ENCODE data around the gene PIP4K2B. TPM values are rescaled to one million over a fixed set of nuclear protein-coding genes. Genes with fewer than 3 reads are reported as not detected.

Gene PIP4K2B
- total and polyA plus RNA-seq, 4 donors: 66.1 to 198 (median 137) TPM

- Histone ChIP-seq H3K4me1 (ENCODE audit: control insufficient read depth, insufficient read depth, low read length) (peaks cover 50% of the 10 kb centered on the region), H3K27ac (ENCODE audit: low read depth, low read length) (peak overlapping the region; percentile 86), H3K4me3 (ENCODE audit: low read depth, low read length) (no peak overlapping the region), H3K9me3 (ENCODE audit: control insufficient read depth, insufficient read depth, low read length) (no peaks in the 10 kb centered on the region), H3K27me3 (ENCODE audit: control insufficient read depth, insufficient read depth, low read length) (no peaks in the 10 kb centered on the region), H3K36me3 (ENCODE audit: control insufficient read depth, insufficient read depth, low read length) (peaks cover 54% of the 10 kb centered on the region)
- DNase-seq (ENCODE audit: low read depth in 4 of 6, low spot score in 6 of 6): peak in 1 of 6 donors; percentile 68
- WGBS (ENCODE audit: insufficient coverage): 59% methylated on average over 10 of the region's 10 CpGs
Observed at GRCh38 chr17:38725066-38725465, 74.3 kb downstream of the PIP4K2B start.

- WGBS (ENCODE audit: insufficient coverage): 20% methylated on average over 12 of the region's 16 CpGs
- Histone ChIP-seq H3K36me3 (ENCODE audit: control insufficient read depth, insufficient read depth, low read length) (peaks cover 60% of the 10 kb centered on the region), H3K9me3 (ENCODE audit: control insufficient read depth, insufficient read depth, low read length) (no peaks in the 10 kb centered on the region), H3K27ac (ENCODE audit: low read depth, low read length) (peak overlapping the region; percentile 86), H3K4me3 (ENCODE audit: low read depth, low read length) (no peak overlapping the region), H3K4me1 (ENCODE audit: control insufficient read depth, insufficient read depth, low read length) (peaks cover 52% of the 10 kb centered on the region), H3K27me3 (ENCODE audit: control insufficient read depth, insufficient read depth, low read length) (no peaks in the 10 kb centered on the region)
- peak in 2 of 6 donors; percentile 88 to 89 for DNase-seq (ENCODE audit: low read depth in 4 of 6, low spot score in 6 of 6)
Observed at GRCh38 chr17:38724337-38724988, 74.9 kb downstream of the PIP4K2B start.

GRCh38 chr17:38721802-38722201 lies 77.6 kb downstream of the PIP4K2B start:
- no peaks in the 10 kb centered on the region for H3K27me3 ChIP-seq (ENCODE audit: control insufficient read depth, insufficient read depth, low read length)
- peaks cover 43% of the 10 kb centered on the region for H3K4me1 ChIP-seq (ENCODE audit: control insufficient read depth, insufficient read depth, low read length)
- DNase-seq (ENCODE audit: low read depth in 4 of 6, low spot score in 6 of 6): no peak
- WGBS (ENCODE audit: insufficient coverage): 84% methylated on average over 11 of the region's 16 CpGs
- no peaks in the 10 kb centered on the region for H3K9me3 ChIP-seq (ENCODE audit: control insufficient read depth, insufficient read depth, low read length)
- peaks cover 76% of the 10 kb centered on the region for H3K36me3 ChIP-seq (ENCODE audit: control insufficient read depth, insufficient read depth, low read length)
- peak overlapping the region; percentile 25 for H3K27ac ChIP-seq (ENCODE audit: low read depth, low read length)
- no peak overlapping the region for H3K4me3 ChIP-seq (ENCODE audit: low read depth, low read length)

GRCh38 chr17:38720941-38721340 lies 78.4 kb downstream of the PIP4K2B start:
- H3K27ac ChIP-seq (ENCODE audit: low read depth, low read length): peak overlapping the region; percentile 58
- H3K4me1 ChIP-seq (ENCODE audit: control insufficient read depth, insufficient read depth, low read length): peaks cover 43% of the 10 kb centered on the region
- WGBS (ENCODE audit: insufficient coverage): 89% methylated on average over 4 of the region's 6 CpGs
- H3K27me3 ChIP-seq (ENCODE audit: control insufficient read depth, insufficient read depth, low read length): no peaks in the 10 kb centered on the region
- no peak overlapping the region for H3K4me3 ChIP-seq (ENCODE audit: low read depth, low read length)
- no peaks in the 10 kb centered on the region for H3K9me3 ChIP-seq (ENCODE audit: control insufficient read depth, insufficient read depth, low read length)
- peaks cover 81% of the 10 kb centered on the region for H3K36me3 ChIP-seq (ENCODE audit: control insufficient read depth, insufficient read depth, low read length)
- no peak for DNase-seq (ENCODE audit: low read depth in 4 of 6, low spot score in 6 of 6)

- Histone ChIP-seq H3K27me3 (ENCODE audit: control insufficient read depth, insufficient read depth, low read length) (no peaks in the 10 kb centered on the region), H3K36me3 (ENCODE audit: control insufficient read depth, insufficient read depth, low read length) (peaks cover 83% of the 10 kb centered on the region), H3K4me3 (ENCODE audit: low read depth, low read length) (no peak overlapping the region), H3K4me1 (ENCODE audit: control insufficient read depth, insufficient read depth, low read length) (peaks cover 36% of the 10 kb centered on the region), H3K27ac (ENCODE audit: low read depth, low read length) (peak overlapping the region; percentile 58), H3K9me3 (ENCODE audit: control insufficient read depth, insufficient read depth, low read length) (no peaks in the 10 kb centered on the region)
- WGBS (ENCODE audit: insufficient coverage): 56% methylated on average over 31 of the region's 39 CpGs
- DNase-seq (ENCODE audit: low read depth in 4 of 6, low spot score in 6 of 6): peak in 1 of 6 donors; percentile 40
Observed at GRCh38 chr17:38719943-38720641, 79.3 kb downstream of the PIP4K2B start.

- no peak for DNase-seq (ENCODE audit: low read depth in 4 of 6, low spot score in 6 of 6)
- Histone ChIP-seq H3K27me3 (ENCODE audit: control insufficient read depth, insufficient read depth, low read length) (no peaks in the 10 kb centered on the region), H3K4me1 (ENCODE audit: control insufficient read depth, insufficient read depth, low read length) (peaks cover 29% of the 10 kb centered on the region), H3K9me3 (ENCODE audit: control insufficient read depth, insufficient read depth, low read length) (no peaks in the 10 kb centered on the region), H3K27ac (ENCODE audit: low read depth, low read length) (no peak overlapping the region), H3K36me3 (ENCODE audit: control insufficient read depth, insufficient read depth, low read length) (peaks cover 84% of the 10 kb centered on the region), H3K4me3 (ENCODE audit: low read depth, low read length) (no peak overlapping the region)
- WGBS (ENCODE audit: insufficient coverage): 72% methylated on average over 25 of the region's 29 CpGs
Observed at GRCh38 chr17:38719289-38719942, 79.9 kb downstream of the PIP4K2B start.

- Histone ChIP-seq H3K27me3 (ENCODE audit: control insufficient read depth, insufficient read depth, low read length) (no peaks in the 10 kb centered on the region), H3K9me3 (ENCODE audit: control insufficient read depth, insufficient read depth, low read length) (no peaks in the 10 kb centered on the region), H3K4me1 (ENCODE audit: control insufficient read depth, insufficient read depth, low read length) (peaks cover 20% of the 10 kb centered on the region), H3K27ac (ENCODE audit: low read depth, low read length) (no peak overlapping the region), H3K4me3 (ENCODE audit: low read depth, low read length) (no peak overlapping the region), H3K36me3 (ENCODE audit: control insufficient read depth, insufficient read depth, low read length) (peaks cover 95% of the 10 kb centered on the region)
- DNase-seq (ENCODE audit: low read depth in 4 of 6, low spot score in 6 of 6): no peak
- WGBS (ENCODE audit: insufficient coverage): 93% methylated on average over 10 of the region's 12 CpGs
Observed at GRCh38 chr17:38717139-38717745, 82.1 kb downstream of the PIP4K2B start.

- peaks cover 95% of the 10 kb centered on the region for H3K36me3 ChIP-seq (ENCODE audit: control insufficient read depth, insufficient read depth, low read length)
Observed at GRCh38 chr17:38716368-38717005, 82.9 kb downstream of the PIP4K2B start.

More at GRCh38 chr17:38716368-38717005, 82.9 kb downstream of the PIP4K2B start:
- DNase-seq (ENCODE audit: low read depth in 4 of 6, low spot score in 6 of 6): no peak
- Histone ChIP-seq H3K27ac (ENCODE audit: low read depth, low read length) (no peak overlapping the region), H3K4me3 (ENCODE audit: low read depth, low read length) (no peak overlapping the region), H3K4me1 (ENCODE audit: control insufficient read depth, insufficient read depth, low read length) (peaks cover 16% of the 10 kb centered on the region), H3K27me3 (ENCODE audit: control insufficient read depth, insufficient read depth, low read length) (no peaks in the 10 kb centered on the region), H3K9me3 (ENCODE audit: control insufficient read depth, insufficient read depth, low read length) (no peaks in the 10 kb centered on the region)
- 85% methylated on average over 14 of the region's 18 CpGs for WGBS (ENCODE audit: insufficient coverage)

All from spinal cord (tissue), 10 donors.